EL (cell line): ENCODE measurements around the gene F2R.

Experiments used
- DNase-seq: peaks from one replicate; pipeline ENCODE4 v3.0.0-alpha.2; 2016

The F2R gene

DNA sequence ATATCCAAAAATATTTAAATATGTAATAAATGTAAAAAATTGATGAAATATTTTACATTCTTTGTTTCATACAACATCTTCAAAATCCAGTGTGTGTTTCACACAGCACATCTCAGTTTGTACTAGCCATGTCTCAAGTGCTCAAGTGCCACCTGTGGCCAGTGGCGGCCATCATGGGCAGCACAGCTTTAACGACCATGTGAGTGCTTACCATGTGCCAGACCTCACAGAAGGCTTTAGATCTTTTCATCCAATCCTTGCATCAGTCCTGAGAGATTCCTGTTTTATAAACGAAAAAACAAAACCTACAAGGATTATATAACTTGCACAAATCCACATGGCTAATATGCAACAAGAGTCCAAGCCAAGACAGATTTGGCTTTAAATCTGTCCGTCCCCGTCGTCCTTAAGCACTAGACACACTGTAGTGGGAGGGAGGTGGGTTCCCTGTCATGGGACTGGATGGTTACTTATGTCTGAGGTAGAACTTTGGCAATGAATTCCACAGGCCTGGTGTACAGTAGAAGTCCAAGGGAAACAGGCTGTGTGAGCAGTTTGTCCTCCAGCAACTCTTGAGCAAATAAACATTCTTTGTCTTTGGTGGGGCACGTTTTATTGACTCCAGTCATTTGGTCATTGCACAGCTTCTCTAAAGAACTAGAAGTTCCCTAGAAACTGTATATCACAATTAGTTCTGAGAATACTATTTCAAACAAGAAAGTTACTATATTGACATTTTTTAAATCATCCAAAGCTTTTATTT lies 25.0 kb upstream of the F2R start:
- peak; percentile 72 for DNase-seq

DNA sequence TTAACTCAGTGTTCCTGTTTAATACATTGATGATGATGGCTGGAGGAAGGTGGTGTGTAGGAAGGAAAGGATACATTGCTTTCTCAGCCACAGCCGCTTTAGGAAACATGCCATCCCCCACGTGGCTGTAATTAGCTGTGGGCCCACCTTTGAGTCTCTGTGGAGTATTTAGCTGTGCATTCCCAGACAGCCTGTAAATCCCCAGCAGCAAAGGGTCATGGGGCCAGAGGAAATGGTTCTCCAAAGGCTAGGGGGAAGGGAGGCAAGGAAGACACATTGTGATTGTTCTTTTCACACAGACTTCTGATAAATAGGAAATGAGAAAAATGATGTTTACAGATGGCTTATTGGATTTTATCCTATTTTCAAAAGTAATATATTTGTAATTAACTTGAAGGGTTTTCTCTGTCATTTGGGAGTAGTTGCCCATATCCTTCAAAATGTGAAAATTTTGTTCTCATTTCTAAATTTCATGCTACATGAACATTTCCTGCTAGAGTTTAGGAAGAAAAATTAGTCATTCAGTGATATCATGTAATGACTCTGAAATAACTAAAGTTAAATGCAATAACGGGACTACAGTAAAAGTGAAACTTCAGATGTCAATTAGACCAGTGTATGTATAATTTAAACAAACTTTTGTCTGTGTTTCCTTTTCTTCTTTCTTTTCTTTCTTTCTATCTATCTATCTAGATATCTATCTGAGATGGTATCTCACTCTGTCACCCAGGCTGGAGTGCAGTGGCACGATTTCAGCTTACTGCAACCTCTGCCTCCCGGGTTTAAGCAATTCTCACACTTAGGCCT lies 24.3 kb upstream of the F2R start:
- DNase-seq: peak; percentile 88

DNA sequence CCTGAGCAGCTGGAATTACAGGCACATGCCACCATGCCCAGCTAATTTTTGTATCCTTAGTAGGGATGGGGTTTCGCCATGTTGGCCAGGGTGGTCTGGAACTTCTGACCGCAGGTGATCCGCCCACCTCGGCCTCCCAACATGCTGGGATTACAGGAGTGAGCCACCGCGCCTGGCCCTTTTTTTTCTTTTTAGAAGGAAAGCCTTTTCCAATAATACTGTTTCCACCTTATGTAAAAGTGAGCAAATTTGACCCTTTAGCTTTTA lies 23.7 kb upstream of the F2R start:
- DNase-seq: no peak

DNA sequence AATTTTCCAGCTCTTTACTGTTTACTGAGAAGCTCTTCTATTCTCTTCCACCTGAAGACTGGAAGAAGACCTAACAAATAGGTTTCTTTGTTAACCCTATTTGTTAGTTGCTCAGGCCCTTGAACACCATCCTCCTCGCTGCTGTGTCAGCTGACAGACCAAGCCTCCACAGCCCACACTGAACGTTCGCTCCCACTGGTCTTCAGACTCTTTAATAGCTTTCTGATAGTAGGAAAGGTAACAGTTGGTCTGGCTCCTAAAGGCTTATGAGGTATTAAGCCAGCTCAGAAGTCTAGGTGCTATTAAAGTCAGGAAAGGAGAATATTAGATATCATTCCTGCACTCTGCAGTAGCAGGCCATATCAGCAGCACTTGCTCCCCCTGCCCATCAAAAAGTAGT lies 23.3 kb upstream of the F2R start:
- DNase-seq: no peak

DNA sequence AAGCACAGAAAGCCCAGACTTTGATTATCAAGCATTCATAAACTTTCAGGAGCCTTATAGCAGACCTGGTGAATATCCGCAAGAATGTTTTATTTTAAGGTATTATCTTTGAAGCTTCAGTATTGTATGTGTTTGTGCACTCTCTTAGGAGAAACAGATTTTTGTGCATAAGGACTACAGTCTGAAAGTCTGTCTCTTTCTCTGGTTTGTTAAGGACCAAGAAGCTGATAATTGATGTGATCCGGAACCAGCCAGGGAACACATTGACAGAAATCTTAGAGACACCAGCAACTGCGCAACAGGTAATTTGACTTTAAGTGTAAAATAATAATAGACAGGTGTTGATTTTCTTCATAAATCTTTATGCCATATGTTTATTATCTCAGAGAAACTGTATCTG lies 22.8 kb upstream of the F2R start:
- no peak for DNase-seq

DNA sequence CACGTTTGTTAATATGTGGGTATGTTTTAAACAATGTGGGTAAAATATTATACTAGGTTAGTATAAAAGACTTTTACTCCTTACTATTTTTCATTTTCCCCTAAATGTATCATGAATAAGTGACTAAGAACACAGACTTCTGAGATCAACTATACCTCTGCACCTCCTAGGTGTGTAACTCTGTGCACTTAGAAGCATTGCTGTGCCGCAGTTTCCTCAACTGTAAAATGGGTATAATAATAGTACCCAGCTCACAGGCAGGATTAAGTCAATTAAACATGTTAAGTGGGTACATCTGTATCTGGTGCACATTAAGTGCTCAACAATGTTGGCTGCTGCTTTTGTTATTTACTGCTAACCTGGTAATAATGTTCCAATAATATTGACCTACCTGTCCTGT lies 21.6 kb upstream of the F2R start:
- DNase-seq: no peak

DNA sequence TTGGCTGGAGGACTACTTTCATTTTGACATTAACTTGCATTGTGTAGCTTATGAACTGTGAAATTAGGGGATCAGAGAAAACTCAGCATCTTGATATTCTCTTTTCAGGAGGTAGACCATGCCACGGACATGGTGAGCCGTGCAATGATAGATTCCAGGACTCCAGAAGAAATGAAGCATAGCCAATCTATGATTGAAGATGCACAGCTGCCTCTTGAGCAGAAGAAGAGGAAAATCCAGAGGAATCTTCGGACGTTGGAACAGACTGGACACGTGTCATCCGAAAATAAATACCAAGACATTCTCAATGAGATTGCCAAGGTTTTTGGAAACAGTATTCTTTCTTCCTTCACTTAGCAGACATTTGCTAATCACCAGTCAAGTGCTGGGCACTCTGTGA lies 20.6 kb upstream of the F2R start:
- DNase-seq: no peak

DNA sequence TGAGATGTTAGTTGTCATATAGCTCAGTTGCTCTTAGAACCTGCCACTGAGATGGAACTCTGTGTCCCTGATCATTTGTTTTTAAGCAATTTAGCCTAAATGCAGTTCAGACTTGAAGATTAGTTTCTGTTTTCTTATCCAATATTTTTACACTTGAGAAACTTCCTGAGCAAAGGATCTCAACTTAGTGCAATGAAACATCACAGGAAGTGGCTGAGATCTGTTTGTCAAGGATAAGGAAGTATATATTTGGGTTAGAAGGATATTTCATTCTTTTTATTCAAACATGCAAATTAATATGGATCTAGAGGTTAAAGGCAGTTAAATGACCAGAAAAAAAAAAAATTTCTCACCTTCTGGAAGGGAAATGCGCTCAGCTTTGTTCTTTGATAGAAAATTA lies 19.7 kb upstream of the F2R start:
- DNase-seq: peak; percentile 11

DNA sequence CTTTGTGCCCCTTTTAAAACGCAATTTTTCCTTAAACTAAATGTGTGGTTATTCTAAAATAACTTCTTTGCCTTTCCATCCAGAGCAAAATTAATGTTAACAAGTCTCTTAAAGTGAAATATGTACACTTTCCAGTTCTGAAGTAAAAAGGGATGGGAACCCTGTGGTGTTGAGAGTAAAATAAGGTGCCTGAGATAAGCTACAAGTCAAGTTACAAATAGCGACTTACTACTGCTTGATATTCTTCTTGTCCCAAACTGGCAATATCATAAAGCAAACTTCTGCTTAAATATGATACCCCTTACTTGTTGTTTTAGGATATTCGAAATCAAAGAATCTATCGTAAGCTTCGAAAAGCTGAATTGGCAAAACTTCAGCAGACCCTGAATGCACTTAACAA lies 18.3 kb upstream of the F2R start:
- DNase-seq: no peak

DNA sequence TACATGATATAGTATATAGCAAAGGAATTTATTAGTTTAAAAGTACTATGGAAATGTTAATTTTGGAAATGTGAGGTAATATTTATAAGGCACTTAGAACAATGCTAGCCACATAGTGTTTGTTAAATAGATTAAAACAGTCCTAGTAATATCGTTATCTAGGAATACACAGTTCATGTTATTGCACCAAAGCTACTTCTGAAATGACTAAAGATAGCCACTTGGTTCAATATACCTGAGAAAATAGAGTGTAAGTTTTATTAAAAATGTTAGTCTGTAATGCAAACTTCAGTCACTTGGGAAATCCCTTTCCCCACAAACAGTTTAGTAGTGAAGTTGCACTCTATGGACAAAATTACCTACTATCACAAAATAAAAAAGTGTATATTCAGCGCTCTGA lies 15.4 kb upstream of the F2R start:
- DNase-seq: no peak

DNA sequence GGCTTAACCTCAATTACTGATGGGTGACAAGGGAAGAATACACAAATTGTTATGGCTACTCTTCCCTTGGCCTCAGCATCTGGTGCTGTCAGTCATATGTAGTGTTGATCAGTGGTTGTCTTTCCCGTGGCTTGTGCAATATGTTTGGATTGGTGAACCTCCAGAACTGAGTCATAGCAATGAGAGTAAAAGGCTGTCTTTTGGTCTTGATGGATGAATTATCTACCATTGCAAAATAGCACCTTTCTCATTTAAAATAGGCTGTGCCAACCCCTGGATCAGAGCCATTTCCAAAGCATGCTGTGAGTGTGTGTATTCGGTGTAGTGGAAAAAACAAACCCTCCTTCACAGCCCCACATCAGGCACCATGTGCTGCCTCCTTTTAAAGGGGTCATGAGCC lies 14.6 kb upstream of the F2R start:
- peak; percentile 88 for DNase-seq

DNA sequence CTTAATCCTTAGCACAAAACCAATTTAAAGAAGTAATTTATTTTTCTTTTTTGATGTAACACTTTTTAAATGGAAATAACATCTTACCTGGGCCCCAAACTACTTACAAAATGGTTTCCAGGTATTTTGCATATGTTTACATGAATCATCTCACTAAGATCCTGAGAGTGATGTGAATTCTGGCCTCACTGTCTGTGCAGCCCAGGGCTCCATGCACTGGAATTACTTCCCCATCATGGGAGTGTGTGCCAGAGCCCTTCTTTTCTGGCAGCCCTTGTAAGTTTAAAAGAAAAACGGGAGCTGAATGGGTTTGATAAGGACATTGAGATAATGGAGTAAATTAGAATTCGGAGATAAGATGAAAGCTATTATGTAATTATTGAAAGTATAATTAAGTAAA lies 12.2 kb upstream of the F2R start:
- DNase-seq: no peak

DNA sequence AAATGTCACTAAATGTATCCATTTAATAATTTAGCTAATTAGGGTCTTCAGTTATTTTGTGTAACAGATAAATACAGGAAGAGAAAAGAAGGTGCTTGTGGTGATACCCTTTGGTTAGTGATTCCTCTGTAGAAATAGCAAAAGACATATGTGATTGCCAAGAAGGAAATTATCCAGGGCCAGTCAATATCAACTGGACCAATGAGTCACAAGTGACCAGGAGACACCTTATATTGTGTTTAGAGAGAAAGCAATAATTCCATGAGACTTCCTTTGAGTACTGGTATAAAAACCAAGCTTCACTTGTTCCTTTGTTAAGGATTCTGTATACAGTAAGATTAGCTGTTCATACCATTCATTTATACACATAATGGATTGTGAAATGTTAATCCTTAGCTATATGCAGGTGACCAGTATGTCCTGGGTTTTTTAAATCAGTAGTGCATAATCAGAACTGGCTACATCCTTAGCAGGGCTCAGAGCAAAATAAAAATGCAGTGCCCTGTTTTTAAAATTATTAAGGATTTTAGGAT lies 11.7 kb upstream of the F2R start:
- DNase-seq: no peak

DNA sequence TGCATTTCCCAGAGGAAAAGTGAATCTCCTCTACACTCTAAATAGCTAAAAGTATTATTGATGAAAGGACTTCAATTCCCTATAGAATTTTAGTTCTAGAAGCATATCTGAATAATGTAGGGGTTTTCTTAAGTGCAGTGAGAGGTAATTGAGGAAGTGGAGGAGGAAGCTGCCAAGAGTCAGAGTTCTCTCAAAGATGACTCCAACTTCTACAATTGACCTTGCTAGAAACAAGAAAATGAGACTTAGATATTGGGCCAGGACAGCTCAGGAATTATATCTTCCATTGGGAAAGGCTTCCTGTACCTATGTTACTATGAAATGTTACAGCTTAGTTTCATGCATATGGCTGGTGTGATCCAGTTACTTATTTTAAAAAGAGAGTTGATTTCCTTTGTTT lies 10.4 kb upstream of the F2R start:
- no peak for DNase-seq

DNA sequence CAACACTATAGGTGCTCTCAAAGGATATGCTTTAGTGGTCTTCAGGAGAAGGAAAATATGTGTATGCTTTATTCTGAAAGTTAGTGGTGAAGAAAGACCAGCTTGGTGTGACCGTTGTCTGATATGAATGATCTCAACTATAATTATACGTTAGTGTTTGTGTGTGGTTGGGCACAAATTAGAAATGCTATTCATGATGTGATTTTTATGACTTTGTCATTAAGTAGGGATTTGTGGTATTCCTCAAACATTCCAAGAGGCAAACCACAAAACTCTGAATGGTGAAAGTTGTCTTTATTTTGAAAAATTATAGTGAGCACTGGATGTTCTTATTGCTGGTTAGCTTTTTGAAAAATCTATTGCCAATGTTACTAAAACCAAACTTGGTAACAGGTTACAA lies 6.2 kb upstream of the F2R start:
- peak; percentile 80 for DNase-seq

DNA sequence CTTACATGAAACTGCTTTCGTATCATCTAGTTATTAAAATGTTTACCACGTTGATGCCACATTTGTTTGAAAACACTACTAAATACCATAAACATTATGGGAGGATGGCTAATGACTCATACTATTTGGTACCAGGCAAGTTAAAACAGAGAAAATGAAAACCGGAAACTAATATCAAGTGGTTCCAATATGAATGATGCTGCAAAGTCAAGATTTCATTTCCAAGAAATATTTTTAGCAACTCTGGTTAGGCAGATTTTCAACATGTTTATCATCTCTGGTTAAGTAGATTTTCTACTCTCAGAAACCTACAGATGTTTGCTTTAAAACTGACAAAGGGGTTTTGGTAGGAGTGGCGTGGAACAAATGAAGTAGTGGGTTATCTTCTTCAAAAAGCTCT lies 4.9 kb upstream of the F2R start:
- DNase-seq: peak; percentile 41

DNA sequence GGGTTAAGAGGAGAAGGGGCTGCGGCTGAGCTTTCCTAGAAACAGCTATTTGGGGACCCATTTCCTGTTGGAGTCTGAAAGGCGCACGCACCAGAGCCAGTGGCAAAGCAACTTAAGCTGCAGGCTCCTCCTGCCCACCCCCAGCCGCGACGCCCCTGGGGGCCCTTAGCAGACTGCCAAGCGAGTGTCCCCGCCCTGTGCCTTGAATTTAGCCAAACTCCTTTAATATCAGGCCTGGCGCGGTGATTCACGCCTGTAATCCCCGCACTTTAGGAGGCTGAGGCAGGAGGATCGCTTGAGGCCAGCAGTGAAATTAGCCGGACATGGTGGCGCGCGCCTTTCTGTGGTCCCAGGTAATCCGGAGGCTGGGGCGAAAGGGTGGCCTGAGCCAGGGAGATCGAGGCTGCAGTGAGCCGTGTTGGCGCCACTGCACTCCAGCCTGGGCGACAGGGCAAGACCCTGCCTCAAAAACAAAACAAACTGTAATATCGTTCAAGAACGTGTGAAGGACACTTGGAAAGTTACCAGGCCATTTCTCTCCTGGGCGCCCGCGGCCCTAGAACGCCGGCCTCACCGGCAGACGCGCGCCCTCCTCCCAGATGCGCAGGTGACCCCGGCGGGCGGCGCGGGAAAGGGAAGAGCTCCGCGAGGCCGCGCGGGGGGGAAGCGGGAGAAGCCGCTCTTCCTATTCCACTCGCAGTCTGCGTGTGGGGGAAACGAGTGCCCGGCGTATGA lies 1.0 kb upstream of the F2R start:
- DNase-seq: no peak

DNA sequence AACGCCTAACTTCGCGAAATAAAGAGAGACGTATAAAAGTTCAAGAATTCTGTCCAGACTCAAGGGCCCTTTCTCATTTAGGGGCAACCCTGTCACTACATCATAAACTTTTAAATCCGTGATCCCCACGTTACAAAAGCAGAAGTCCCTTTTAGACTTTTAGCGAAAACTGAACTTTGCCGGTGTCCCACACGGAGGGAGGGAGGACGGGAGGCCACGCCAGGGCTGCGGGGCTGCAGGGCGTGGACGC lies 515 bp upstream of the F2R start:
- DNase-seq: no peak

DNA sequence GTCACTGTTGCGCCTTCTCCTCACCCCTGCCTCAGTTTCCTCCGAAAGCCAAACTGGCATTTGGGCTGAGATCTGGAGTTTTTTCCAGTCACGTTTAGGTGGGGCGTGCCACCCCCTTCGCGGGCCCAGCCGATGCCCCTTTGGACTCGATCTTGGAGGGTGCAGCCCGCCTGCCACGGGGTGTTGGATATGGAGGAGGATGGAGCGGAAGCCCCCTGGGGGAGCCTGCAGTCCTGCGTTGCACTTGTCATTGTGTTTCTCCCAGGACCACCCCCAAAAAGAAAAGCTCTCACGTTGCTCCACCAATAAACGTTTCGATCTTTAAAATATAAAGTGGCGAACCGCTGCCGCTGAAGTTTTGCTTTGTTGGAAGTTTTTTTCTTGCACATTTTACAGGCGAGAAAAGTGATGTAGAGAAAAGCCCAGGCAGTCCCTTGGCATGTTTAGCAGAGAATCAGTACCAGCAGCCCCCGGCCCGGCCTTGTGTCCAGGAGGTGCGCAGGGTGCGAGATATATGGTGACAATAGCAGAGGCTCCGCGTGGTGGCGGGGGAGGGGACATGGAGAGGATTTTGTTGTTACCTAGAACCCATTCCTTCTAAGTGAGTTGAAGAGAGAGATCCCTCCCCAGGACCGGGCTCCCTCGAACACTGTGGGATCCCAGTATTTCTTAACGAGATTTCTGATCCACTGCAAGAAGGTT lies 681 bp downstream of the F2R start:
- DNase-seq: peak; percentile 20

DNA sequence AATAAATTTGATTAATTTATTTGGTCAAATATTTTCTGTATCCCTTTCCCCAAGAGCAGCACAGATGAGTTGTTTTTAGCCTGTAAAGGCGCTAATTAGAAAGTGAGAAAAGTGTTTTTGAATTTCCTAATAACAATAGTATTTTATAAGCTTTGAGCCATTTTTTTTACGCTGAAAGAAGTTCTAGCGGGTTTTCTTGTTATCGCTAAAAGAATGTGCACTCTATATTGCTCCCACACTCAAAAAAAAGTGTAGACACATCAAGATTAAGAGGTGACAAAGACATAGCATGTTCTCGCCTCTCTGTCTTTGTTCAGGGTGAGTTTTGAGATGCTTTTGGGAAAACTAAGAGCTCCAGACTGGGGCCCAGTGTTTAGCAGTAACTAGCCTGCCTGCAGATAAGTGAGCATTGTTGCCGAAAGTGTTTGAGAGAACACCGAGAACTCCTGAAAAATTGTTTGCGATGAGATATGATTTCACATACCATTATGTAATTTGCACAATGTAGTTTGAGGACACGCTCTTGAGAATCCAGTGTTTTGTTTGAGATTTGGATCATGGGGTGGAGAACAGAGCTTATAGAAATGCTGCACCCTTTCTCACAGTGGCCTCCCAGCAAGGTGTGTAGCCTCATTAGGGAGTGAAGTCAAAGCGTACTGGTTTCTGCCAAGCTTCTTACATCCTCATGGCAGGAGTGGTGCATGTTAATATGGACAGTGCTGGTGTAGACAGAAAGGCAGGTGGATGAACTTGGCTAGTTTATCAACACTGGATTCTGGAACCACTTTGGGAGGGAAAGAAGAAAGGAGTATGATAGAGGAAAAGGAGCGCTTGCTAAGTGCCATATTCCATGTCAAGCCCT lies 1.5 kb downstream of the F2R start:
- no peak for DNase-seq

DNA sequence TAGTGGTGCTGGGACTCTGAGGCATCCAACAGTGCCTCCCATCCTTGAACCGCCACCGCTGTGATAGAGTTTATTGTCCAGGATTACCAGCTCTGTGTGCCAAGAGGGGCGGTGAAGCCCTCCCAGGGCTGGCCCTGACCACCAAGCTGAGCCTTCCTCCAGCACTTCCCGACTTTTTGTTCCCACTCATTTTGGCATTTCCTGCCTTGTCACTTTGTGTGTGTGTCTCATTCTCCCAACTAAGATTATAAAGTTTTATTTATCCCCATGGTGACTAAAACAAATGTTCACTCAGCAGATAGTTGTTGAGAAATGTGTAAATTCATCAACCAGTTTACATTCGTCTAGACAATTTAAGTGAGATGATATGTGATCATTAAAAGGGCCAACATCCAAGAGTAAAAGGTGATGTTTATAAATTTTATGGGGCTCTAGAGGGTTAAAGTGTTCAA lies 2.5 kb downstream of the F2R start:
- peak; percentile 35 for DNase-seq

DNA sequence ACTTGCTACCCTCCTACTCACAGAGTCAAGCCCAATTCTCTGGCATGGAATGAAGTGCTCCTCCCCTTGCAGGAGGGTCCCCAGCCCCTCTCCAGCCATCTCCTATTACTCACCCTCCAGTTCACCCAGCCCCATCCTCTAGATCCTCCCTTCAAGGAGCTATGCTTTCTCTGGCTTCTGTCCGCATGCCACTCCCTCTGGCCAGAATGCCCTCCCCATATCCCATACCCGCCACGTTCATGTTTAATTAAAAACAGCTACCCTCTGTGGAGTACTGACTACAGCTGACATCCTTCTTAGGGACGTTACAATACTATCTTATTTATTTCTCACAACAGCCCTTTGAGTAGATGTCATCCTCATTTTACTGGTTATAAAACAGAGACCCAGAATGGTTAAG lies 3.0 kb downstream of the F2R start:
- DNase-seq: no peak
